Keratinocyte (primary cell): ENCODE data around the gene GNAT2. TPM values are rescaled to one million over a fixed set of nuclear protein-coding genes. Genes with fewer than 3 reads are reported as not detected.

Experiments used
- DNase-seq: peaks from one replicate; pipeline ENCODE4 v3.0.0-alpha.2; 2011; ENCODE audit warnings: low read depth, missing footprints, low spot score
- FAIRE-seq: peaks from 2 replicates; lab custom pipeline; 2011; peaks lifted over from hg19 to GRCh38; lab: Jason Lieb, UNC
- H2AFZ ChIP-seq: 2 replicates; pipeline ENCODE4 v1.6.0; 2012; ENCODE audit warnings: low read length, control low read depth, inconsistent platforms; ENCODE audit not compliant: control insufficient read depth
- H3K27ac ChIP-seq: 2 replicates; pipeline ENCODE4 v1.5.1; 2011; ENCODE audit warnings: low read length; ENCODE audit not compliant: control insufficient read depth, insufficient read depth
- H3K27me3 ChIP-seq: 3 replicates; pipeline ENCODE4 v1.6.0; 2011; ENCODE audit warnings: low read length; ENCODE audit not compliant: control insufficient read depth, insufficient read depth; ENCODE audit errors: extremely low read depth
- H3K36me3 ChIP-seq, 2 experiments: 2 replicates in 1 of 2; 3 replicates in 1 of 2; pipeline ENCODE4 v1.5.1; 2011; ENCODE audit warnings: low read length in 2 of 2, mild to moderate bottlenecking in 1 of 2; ENCODE audit not compliant: control insufficient read depth in 2 of 2, insufficient read depth in 2 of 2; ENCODE audit errors: extremely low read depth in 1 of 2
- H3K4me1 ChIP-seq: 3 replicates; pipeline ENCODE4 v1.5.1; 2011; ENCODE audit warnings: low read length; ENCODE audit not compliant: control insufficient read depth, insufficient read depth; ENCODE audit errors: extremely low read depth
- H3K4me2 ChIP-seq: 3 replicates; pipeline ENCODE4 v1.6.0; 2011; ENCODE audit warnings: low read depth, low read length; ENCODE audit not compliant: control insufficient read depth, insufficient read depth; ENCODE audit errors: extremely low read depth
- H3K4me3 ChIP-seq, 3 experiments: fragments of 200-600 bp in 1 of 3; sonication (generic) in 1 of 3; 2 replicates in 2 of 3; 3 replicates in 1 of 3; pipeline ENCODE4 v1.5.1; 2011 to 2016; ENCODE audit warnings: low read length in 3 of 3, mild to moderate bottlenecking in 3 of 3, control low read depth in 2 of 3, inconsistent platforms in 1 of 3, low read depth in 1 of 3, mixed read lengths in 1 of 3, mixed run types in 1 of 3, moderate library complexity in 1 of 3; ENCODE audit not compliant: control insufficient read depth in 2 of 3, insufficient read depth in 2 of 3; ENCODE audit errors: extremely low read depth in 1 of 3
- H3K79me2 ChIP-seq: 2 replicates; pipeline ENCODE4 v1.6.0; 2012; ENCODE audit warnings: low read length; ENCODE audit not compliant: control insufficient read depth, insufficient read depth
- H3K9ac ChIP-seq: 3 replicates; pipeline ENCODE4 v1.6.0; 2011; ENCODE audit warnings: low read length; ENCODE audit not compliant: control insufficient read depth, insufficient read depth; ENCODE audit errors: extremely low read depth
- H3K9me1 ChIP-seq: 3 replicates; pipeline ENCODE4 v1.6.0; 2011; ENCODE audit warnings: low read length; ENCODE audit not compliant: control insufficient read depth, insufficient read depth; ENCODE audit errors: extremely low read depth
- H3K9me3 ChIP-seq: 2 replicates; pipeline ENCODE4 v1.5.1; 2012; ENCODE audit warnings: low read depth, low read length; ENCODE audit not compliant: control insufficient read depth
- H4K20me1 ChIP-seq: 3 replicates; pipeline ENCODE4 v1.6.0; 2011; ENCODE audit warnings: low read length; ENCODE audit not compliant: control insufficient read depth, insufficient read depth; ENCODE audit errors: extremely low read depth
- EZH2 ChIP-seq: IDR thresholded peaks from one replicate; pipeline ENCODE4 v1.6.1; 2012; ENCODE audit warnings: inconsistent platforms, mild to moderate bottlenecking, low read length, moderate library complexity
- dilution Hi-C: fragments of 300-500 bp; cut with MboI; formaldehyde crosslinking; loops from one replicate; pipeline ENCODE4 v1.7.0; 2020; ENCODE audit warnings: low sequenced_read_pairs; ENCODE audit not compliant: extremely low pct_ligation_motif_present
- polyA plus RNA-seq, 5 experiments: library from polyadenylated mRNA; depleted of rRNA in 3 of 5; stranded (reverse) in 3 of 5; stranded (forward) in 1 of 5; unstranded in 1 of 5; fragments of >200 nt; gene quantifications; 1 replicate in 1 of 5; 2 replicates in 3 of 5; 3 replicates in 1 of 5; pipeline versions ENCODE4 v1.2.1 to v1.2.3, GENCODE V29; 2011 to 2012; ENCODE audit warnings: missing spikeins in 2 of 5, low read depth in 1 of 5, low replicate concordance in 1 of 5
- TF ChIP-seq, protein P1 (sequence below), 3 experiments: IDR thresholded peaks in 1 of 3; conservative IDR thresholded peaks in 1 of 3; optimal IDR thresholded peaks in 1 of 3; 2 replicates in 2 of 3; 3 replicates in 1 of 3; pipeline versions ENCODE3 to v1.5.1; 2011; ENCODE audit warnings: low read length in 3 of 3, mild to moderate bottlenecking in 3 of 3, moderate library complexity in 2 of 3, control low read depth in 1 of 3, inconsistent platforms in 1 of 3; ENCODE audit not compliant: insufficient read depth in 2 of 3; ENCODE audit errors: extremely low read depth in 1 of 3

Gene GNAT2
- polyA plus RNA-seq, 1 donor (not counting 4 experiments of a cell fraction or from before 2014, with no cell fraction given), result 0.17 TPM

DNA sequence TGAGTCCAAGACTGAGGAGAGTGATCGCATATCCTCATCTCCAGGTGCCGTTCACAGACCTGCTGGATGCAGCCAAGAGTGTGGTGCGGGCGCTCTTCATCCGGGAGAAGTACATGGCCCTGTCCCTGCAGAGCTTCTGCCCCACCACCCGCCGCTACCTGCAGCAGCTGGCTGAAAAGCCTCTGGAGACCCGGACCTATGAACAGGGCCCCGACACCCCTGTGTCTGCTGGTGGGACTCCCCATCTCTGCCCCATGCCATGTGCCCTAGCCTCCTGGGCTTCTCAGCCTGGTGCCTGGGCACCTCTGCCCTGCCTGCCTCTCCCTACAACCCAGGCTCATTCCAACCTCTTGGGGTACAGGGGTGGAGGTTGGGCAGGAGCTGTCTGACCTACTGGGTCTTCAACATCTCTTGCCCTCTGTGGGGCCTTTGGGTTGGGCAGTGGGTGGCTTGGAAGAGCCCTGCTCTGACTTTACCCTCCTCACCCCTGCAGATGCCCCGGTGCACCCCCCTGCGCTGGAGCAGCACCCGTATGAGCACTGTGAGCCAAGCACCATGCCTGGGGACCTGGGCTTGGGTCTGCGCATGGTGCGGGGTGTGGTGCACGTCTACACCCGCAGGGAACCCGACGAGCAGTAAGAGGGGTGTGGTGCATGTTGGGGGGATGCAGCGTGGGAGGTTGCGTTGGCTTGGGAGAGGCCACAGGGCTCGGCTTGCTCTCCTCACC is 7.4 kb upstream of the GNAT2 start:
- H2AFZ ChIP-seq, result no peak overlapping the region
- no peak overlapping the region for H3K9ac ChIP-seq
- peaks cover 11 to 22% of the 10 kb centered on the region in 2 experiments for H3K36me3 ChIP-seq
- no peak overlapping the region for H3K4me2 ChIP-seq
- H3K9me1 ChIP-seq, result no peaks in the 10 kb centered on the region
- H3K4me3 ChIP-seq, result no peak overlapping the region
- DNase-seq, result no peak
- H3K9me3 ChIP-seq, result no peaks in the 10 kb centered on the region
- H3K27me3 ChIP-seq, result no peaks in the 10 kb centered on the region
- TF ChIP-seq, protein P1, sequence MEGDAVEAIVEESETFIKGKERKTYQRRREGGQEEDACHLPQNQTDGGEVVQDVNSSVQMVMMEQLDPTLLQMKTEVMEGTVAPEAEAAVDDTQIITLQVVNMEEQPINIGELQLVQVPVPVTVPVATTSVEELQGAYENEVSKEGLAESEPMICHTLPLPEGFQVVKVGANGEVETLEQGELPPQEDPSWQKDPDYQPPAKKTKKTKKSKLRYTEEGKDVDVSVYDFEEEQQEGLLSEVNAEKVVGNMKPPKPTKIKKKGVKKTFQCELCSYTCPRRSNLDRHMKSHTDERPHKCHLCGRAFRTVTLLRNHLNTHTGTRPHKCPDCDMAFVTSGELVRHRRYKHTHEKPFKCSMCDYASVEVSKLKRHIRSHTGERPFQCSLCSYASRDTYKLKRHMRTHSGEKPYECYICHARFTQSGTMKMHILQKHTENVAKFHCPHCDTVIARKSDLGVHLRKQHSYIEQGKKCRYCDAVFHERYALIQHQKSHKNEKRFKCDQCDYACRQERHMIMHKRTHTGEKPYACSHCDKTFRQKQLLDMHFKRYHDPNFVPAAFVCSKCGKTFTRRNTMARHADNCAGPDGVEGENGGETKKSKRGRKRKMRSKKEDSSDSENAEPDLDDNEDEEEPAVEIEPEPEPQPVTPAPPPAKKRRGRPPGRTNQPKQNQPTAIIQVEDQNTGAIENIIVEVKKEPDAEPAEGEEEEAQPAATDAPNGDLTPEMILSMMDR (optimal IDR thresholded peaks at IDR 0.05 in 1 of 3, IDR thresholded peaks at IDR 0.05 in 1 of 3, conservative IDR thresholded peaks at IDR 0.05 in 1 of 3; ENCODE audit: extremely low read depth in 1 of 3, insufficient read depth in 2 of 3, low read length in 3 of 3), result no peak
- no peak for TF ChIP-seq EZH2
- H3K79me2 ChIP-seq, result peaks cover 31% of the 10 kb centered on the region
- H3K27ac ChIP-seq, result no peak overlapping the region
- no peak for FAIRE-seq
- no peaks in the 10 kb centered on the region for H4K20me1 ChIP-seq
- peaks cover 4% of the 10 kb centered on the region for H3K4me1 ChIP-seq
- dilution Hi-C loops, result no loop called here

DNA sequence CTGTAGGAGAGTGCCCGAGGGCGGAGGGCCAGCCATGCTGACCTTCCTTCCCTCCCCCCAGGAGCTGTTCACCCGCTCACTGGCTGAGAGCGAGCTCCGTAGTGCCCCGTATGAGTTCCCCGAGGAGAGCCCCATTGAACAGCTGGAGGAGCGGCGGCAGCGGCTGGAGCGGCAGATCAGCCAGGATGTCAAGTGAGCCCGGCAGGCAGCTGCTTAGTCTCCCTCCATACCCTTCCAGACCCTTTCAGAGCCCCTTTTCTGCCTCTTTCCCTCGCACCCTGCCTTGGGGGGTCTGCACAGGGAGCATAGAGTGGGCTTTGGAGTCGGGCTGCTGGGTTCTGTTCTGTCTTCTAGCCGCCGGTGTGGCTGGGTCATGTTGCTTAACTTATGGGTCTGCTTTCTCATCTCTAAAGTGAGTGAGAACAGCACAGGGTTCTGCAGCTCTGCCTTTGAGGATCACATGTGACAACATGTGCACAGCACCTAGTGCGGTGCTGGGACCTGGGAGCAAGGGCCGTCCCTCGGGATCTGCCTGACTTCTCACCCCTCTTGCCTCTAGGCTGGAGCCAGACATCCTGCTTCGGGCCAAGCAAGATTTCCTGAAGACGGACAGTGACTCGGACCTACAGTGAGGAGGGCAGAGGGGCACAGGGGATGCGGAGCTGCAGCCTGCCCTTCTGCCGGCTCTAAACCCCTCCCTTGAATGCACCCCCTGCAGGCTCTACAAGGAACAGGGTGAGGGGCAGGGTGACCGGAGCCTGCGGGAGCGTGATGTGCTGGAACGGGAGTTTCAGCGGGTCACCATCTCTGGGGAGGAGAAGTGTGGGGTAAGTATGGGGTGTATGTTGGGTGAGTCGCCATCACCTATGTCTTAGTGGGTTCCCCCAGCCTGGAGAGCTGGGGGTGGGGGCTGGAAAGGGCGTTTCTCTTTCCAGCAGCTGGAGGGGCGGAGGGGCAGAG is 6.5 kb upstream of the GNAT2 start:
- H3K9me1 ChIP-seq, result no peaks in the 10 kb centered on the region
- no peaks in the 10 kb centered on the region for H3K9me3 ChIP-seq
- H3K4me1 ChIP-seq, result peaks cover 12% of the 10 kb centered on the region
- H3K27me3 ChIP-seq, result no peaks in the 10 kb centered on the region
- H3K4me2 ChIP-seq, result no peak overlapping the region
- no peak overlapping the region for H3K27ac ChIP-seq
- H3K79me2 ChIP-seq, result peaks cover 41% of the 10 kb centered on the region
- DNase-seq, result no peak
- H3K9ac ChIP-seq, result no peak overlapping the region
- no peak for TF ChIP-seq EZH2
- TF ChIP-seq, protein P1 (optimal IDR thresholded peaks at IDR 0.05 in 1 of 3, IDR thresholded peaks at IDR 0.05 in 1 of 3, conservative IDR thresholded peaks at IDR 0.05 in 1 of 3; ENCODE audit: extremely low read depth in 1 of 3, insufficient read depth in 2 of 3, low read length in 3 of 3), result no peak
- no peaks in the 10 kb centered on the region for H4K20me1 ChIP-seq
- no peak overlapping the region for H3K4me3 ChIP-seq
- dilution Hi-C loops, result no loop called here
- H3K36me3 ChIP-seq, result peaks cover 11 to 16% of the 10 kb centered on the region in 2 experiments
- FAIRE-seq, result no peak
- H2AFZ ChIP-seq, result no peak overlapping the region
